Mammary epithelial cell (primary cell): ENCODE results near the gene DENND4C.

Experiments used
- EZH2 ChIP-seq: IDR thresholded peaks from 2 replicates; pipeline ENCODE4 v1.6.1; 2012; ENCODE audit warnings: low read length, inconsistent platforms, borderline replicate concordance
- TF ChIP-seq, protein P1 (sequence below), 2 donors: IDR thresholded peaks in 1 of 2; conservative IDR thresholded peaks in 1 of 2; 2 replicates each; pipeline ENCODE4 v1.5.1; 2011 to 2012; ENCODE audit warnings: inconsistent platforms in 2 of 2, low read length in 2 of 2, mild to moderate bottlenecking in 2 of 2, control low read depth in 1 of 2, low read depth in 1 of 2; ENCODE audit not compliant: insufficient read depth in 1 of 2; ENCODE audit errors: extremely low read depth in 1 of 2

DNA sequence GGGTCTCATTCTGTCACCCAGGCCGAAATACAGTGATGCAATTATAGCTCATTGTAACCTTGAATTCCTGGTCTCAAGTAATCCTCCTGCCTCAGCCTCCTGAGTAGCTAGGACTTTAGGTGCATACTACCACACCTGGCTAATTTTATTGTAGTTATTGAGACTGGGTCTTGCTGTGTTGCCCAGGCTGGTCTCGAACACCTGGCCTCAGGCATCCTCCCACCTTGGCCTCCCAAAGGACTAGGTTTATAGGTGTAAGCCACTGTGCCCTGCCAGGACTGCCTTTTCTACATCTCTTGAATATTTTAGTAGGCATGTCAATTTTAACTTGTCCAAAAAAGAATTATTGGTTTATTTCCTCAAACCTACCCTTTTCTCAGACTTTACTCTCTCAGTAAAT, 16.9 kb downstream of the DENND4C start:
- TF ChIP-seq, protein P1, sequence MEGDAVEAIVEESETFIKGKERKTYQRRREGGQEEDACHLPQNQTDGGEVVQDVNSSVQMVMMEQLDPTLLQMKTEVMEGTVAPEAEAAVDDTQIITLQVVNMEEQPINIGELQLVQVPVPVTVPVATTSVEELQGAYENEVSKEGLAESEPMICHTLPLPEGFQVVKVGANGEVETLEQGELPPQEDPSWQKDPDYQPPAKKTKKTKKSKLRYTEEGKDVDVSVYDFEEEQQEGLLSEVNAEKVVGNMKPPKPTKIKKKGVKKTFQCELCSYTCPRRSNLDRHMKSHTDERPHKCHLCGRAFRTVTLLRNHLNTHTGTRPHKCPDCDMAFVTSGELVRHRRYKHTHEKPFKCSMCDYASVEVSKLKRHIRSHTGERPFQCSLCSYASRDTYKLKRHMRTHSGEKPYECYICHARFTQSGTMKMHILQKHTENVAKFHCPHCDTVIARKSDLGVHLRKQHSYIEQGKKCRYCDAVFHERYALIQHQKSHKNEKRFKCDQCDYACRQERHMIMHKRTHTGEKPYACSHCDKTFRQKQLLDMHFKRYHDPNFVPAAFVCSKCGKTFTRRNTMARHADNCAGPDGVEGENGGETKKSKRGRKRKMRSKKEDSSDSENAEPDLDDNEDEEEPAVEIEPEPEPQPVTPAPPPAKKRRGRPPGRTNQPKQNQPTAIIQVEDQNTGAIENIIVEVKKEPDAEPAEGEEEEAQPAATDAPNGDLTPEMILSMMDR (conservative IDR thresholded peaks at IDR 0.05 in 1 of 2, IDR thresholded peaks at IDR 0.05 in 1 of 2; ENCODE audit: extremely low read depth in 1 of 2, insufficient read depth in 1 of 2, low read depth in 1 of 2, low read length in 2 of 2), result no peak
- no peak for TF ChIP-seq EZH2
